ENCODE results near the gene SCFD1.
"Not testable (repeated sequence)": the region's sequence is repeated elsewhere in the genome, so short reads cannot be mapped to it uniquely, and the experiment has no call there.

SCFD1 gene

GRCh38 chr14:30621940-30622830 lies at the start of gene SCFD1:
Gene SCFD1, plus strand, starts transcription at chr14:30622319. Its CDS starts 20 bp downstream, at chr14:30622339.
- DNase-seq (ENCODE audit: low read depth), result peak; percentile 74

- DNase-seq (ENCODE audit: low read depth), result no peak
Measured at GRCh38 chr14:30572771-30573170, 49.3 kb upstream of the SCFD1 start.

- DNase-seq (ENCODE audit: low read depth), result no peak
Measured at GRCh38 chr14:30573226-30573814, 48.8 kb upstream of the SCFD1 start.

GRCh38 chr14:30573966-30574365 lies 48.2 kb upstream of the SCFD1 start:
- no peak for DNase-seq (ENCODE audit: low read depth)

DNA sequence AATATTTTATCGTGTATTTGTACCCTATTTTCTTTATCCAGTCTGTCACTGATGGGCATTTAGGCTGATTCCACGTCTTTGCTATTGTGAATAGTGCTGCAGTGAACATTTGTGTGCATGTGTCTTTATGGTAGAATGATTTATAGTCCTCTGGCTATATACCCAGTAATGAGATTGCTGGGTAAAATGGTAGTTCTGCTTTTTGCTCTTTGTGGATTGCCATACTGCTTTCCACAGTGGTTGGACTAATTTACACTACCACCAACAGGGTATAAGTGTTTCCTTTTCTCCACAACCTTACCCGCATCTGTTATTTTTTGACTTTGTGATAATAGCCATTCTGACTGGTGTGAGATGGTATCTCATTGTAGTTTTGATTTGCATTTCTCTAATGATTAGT lies 47.3 kb upstream of the SCFD1 start:
- DNase-seq (ENCODE audit: low read depth), result not testable (repeated sequence)

GRCh38 chr14:30576333-30576732 lies 45.8 kb upstream of the SCFD1 start:
- not testable (repeated sequence) for DNase-seq (ENCODE audit: low read depth)

DNA sequence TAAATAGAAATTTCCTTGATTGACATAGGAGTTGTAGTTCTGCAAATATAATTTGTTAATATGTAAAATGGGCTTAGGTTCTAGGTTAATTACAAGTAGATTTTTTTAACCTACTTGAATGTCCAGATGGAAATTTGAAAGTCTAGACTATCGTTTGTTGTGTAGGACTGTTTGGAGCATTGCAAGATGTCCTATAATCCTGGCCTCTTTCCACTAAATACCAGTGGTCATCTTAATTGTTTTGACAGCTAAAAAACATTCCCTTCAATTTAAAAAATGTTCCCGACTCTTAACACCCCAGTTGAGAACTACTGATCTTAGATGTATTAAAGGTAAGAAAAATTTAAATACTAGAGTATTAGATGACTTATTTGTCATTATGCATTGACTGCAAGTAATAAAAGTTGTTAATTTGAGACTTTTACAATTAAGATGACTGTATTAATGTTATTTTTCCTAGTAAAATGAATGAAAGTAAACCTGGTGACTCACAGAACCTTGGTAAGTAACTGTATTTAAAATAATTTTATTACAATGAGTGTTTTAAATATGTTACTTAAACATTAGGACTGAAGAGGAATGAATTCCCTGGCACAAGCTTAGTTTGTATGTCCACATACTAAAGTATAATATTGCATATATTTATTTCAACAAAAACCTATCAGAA lies 41.4 kb upstream of the SCFD1 start:
- no peak for DNase-seq (ENCODE audit: low read depth)

DNA sequence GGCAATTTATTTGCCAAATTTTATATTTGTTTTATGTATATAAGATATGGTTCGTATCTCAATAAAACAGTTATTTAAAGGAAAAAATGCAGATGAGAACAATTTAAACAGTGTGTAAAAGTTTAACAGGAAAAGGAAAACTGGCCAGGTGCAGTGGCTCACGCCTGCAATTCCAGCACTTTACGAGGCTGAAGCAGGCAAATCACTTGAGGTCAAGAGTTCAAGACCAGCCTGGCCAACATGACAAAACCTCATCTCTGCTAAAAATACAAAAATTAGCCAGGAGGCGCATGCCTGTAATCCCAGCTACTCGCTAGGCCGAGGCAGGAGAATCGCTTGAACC lies 40.9 kb upstream of the SCFD1 start:
- no peak for DNase-seq (ENCODE audit: low read depth)

DNA sequence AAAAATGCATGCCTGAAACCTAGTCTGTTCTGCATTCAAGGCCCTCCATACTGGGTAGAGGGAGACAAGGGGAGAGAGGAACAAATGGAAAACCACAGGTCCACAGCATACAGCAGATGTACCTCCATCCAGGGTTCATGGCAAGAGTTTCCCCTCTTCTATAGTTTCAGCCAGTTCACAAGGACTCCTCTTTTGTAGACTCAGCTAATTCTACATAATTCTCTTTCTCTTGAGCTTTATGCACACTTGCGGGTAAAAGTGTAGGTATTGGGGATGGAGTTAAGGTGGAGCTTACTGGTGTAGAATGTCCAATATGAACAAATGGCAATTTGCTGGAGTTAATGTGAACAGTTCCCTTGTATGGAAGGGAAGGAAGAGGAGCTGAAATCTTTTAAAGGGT lies 39.7 kb upstream of the SCFD1 start:
- DNase-seq (ENCODE audit: low read depth), result no peak

DNA sequence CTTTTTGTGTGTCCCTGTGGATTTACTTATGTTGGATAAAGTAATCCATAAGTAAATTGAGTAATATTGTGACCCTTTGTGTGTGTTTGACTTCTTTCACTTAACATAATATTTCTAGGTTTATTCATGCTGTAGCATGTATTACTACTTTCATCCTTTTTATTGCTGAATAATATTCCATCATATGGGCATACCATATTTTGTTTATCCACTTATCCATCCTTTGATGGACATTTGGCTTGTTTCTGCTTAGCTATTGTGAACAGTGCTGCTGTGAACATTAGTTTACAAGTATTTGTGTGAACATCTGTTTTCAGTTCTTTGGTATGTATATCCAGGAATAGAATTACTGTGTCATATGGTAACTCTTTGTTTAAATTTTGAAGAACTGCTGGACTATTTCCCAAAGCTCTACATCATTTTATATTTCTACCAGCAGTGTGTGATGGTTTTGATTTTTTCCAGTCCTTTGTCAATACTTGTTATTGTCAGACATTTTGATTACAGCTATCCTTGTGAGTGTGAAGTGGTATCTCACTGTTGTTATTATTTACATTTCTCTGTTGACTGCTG lies 38.0 kb upstream of the SCFD1 start:
- no peak for DNase-seq (ENCODE audit: low read depth)

DNA sequence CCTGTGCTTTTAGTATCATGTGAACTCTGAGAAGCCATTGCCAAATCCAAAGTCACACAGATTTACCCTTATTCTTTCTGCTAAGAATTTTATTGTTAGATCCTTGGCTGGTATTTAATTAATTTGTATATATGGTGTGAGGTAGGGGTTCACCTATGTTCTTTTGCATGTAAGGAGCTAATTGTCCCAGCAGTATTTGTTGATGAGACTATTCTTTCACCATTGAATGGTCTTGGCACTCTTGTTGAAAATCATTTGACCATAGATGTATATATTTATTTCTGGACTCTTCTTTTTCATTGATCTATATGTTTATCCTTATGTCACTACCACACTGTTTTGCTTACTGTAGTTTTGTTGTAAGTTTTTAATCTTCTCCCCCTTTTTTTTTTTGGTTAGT lies 36.9 kb upstream of the SCFD1 start:
- DNase-seq (ENCODE audit: low read depth), result no peak

GRCh38 chr14:30587141-30587540 lies 35.0 kb upstream of the SCFD1 start:
- DNase-seq (ENCODE audit: low read depth), result no peak

DNA sequence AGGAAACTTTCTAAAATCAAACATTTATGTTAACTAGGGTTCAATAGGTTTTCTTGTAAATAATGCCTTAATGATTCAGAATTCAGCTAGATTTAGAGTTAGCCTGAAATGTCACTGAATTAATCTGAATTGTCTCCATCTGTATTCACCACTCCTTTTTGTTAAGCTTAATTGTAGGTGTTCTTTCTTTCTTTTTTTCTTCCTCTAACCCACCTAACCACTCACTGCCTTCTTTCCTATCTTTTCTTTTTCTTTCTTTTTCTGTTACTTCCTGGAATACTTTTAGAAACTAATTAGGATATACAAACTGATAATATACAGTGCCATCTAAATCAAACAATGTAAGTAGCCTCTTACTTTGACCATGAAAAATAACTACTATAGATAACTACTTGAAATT lies 33.2 kb upstream of the SCFD1 start:
- no peak for DNase-seq (ENCODE audit: low read depth)

- DNase-seq (ENCODE audit: low read depth), result no peak
Measured at GRCh38 chr14:30596935-30597334, 25.2 kb upstream of the SCFD1 start.

DNA sequence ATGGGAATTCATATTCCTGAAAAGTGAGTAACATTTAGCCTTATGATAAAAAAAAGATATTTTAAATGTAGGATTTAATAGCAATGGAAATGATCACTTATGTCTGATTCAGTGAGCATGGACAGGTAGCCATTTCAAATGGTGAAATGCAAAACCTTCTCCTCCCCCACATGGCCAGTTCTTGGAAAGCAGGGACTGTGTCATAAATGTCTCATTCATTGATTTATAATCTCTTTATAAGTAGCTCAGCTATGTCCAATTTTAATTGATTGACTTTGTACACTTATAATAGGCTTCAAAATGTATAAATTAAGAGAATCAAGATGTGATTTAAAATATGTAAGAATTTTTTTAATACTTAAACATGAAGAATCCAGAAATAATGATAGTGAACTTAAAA lies 24.6 kb upstream of the SCFD1 start:
- DNase-seq (ENCODE audit: low read depth), result no peak

GRCh38 chr14:30600922-30601918 lies 20.9 kb upstream of the SCFD1 start:
- DNase-seq (ENCODE audit: low read depth), result no peak

- no peak for DNase-seq (ENCODE audit: low read depth)
Measured at GRCh38 chr14:30603402-30603801, 18.7 kb upstream of the SCFD1 start.

DNA sequence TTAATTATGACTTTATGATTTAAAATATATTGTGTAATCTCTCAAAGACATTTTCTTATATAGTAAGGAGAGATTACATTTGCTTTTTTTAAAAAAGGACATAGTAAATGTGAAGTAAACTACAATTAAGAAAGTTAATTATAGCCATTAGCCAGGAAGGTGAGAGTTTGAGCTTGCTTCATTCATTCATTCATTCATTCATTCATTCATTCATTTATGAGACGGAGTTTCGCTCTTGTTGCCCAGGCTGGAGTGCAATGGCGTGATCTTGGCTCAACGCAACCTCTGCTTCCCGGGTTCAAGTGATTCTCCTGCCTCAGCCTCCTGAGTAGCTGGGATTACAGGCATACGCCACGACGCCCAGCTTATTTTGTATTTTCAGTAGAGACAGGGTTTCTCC lies 17.4 kb upstream of the SCFD1 start:
- DNase-seq (ENCODE audit: low read depth), result not testable (repeated sequence)

- no peak for DNase-seq (ENCODE audit: low read depth)
Measured at GRCh38 chr14:30607156-30607780, 14.9 kb upstream of the SCFD1 start.

GRCh38 chr14:30608533-30609006 lies 13.5 kb upstream of the SCFD1 start:
- peak; percentile 15 for DNase-seq (ENCODE audit: low read depth)

DNA sequence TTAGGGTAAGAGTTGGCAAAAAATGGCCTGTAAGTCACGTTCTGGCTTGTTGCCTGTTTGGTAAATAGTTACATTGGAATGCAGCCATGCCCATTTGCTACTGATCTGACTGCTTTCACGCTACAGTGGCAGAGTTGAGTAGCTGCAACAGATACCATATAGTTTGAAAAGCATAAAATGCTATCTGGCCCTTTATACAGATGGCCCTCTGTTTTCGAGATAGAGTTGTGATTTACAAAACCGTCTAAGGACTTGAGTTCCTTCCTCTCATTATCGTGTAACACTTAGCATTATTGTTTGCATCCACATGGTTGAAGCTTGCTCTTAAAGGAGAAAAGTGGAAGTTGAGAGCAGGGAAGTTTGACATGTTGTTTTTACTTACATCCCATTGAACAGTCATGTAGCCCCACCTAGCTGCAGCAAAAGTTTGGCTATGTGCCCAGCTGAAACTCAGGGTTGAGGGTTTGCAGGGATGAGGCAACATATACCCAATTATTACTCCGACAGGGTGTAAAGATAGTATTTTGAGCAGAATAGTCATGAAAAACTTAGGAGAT lies 11.3 kb upstream of the SCFD1 start:
- no peak for DNase-seq (ENCODE audit: low read depth)

Measured in GM04504 (cell line).